Activated CD4-positive, alpha-beta memory T cell treated with anti-CD3 and anti-CD28 coated beads for 36 hours (primary cell): ENCODE data around the gene ASTN2. TPM values are rescaled to one million over a fixed set of nuclear protein-coding genes. Genes with fewer than 3 reads are reported as not detected.

Experiments used
- CTCF ChIA-PET: fragments of 350-600 bp; sonication (Branson Sonifier 250); formaldehyde crosslinking; loops from one replicate; lab custom pipeline; 2021; ENCODE audit warnings: antibody characterized with exemption, inconsistent platforms; lab: Charles Lee
- POLR2A ChIA-PET: fragments of 350-600 bp; sonication (Branson Sonifier 250); formaldehyde crosslinking; loops from one replicate; lab custom pipeline; 2021; ENCODE audit warnings: antibody characterized with exemption; lab: Charles Lee
- DNase-seq: peaks from one replicate; pipeline ENCODE4 v3.0.0-alpha.2; 2020
- H3K27ac Mint-ChIP-seq: one replicate; pipeline ENCODE4 v1.8.0; 2021; ENCODE audit warnings: mixed read lengths
- H3K27me3 Mint-ChIP-seq: one replicate; pipeline ENCODE4 v1.8.0; 2021; ENCODE audit warnings: mixed read lengths
- H3K36me3 Mint-ChIP-seq: one replicate; pipeline ENCODE4 v1.8.0; 2021; ENCODE audit warnings: mixed read lengths
- H3K4me1 Mint-ChIP-seq: one replicate; pipeline ENCODE4 v1.8.0; 2021; ENCODE audit warnings: low read depth, mixed read lengths
- H3K4me3 Mint-ChIP-seq: one replicate; pipeline ENCODE4 v1.8.0; 2021; ENCODE audit warnings: mild to moderate bottlenecking, mixed read lengths
- H3K9me3 Mint-ChIP-seq: one replicate; pipeline ENCODE4 v1.8.0; 2021; ENCODE audit warnings: mixed read lengths
- intact Hi-C: fragments of 100-400 bp; cut with micrococcal nuclease; formaldehyde crosslinking; loops from one replicate; pipeline ENCODE4 v1.15.1; 2023
- total RNA-seq, 2 experiments: library from RNA; stranded (reverse); gene quantifications; one replicate each; pipeline ENCODE4 v1.2.3, GENCODE V29; 2021

Gene ASTN2
- total RNA-seq, 2 experiments from 2014 or later: 3.3 to 3.4 TPM

GRCh38 chr9:117435630-117436261, 20.9 kb upstream of the ASTN2 start:
- Mint-ChIP-seq H3K36me3 (no peaks in the 10 kb centered on the region), H3K4me3 (no peak overlapping the region), H3K4me1 (no peaks in the 10 kb centered on the region), H3K27me3 (no peaks in the 10 kb centered on the region), H3K27ac (no peak overlapping the region), H3K9me3 (no peaks in the 10 kb centered on the region)
- POLR2A ChIA-PET: no interaction called here
- intact Hi-C loops: no loop called here
- DNase-seq: no peak
- CTCF ChIA-PET: no interaction called here

- no peaks in the 10 kb centered on the region for H3K4me1 Mint-ChIP-seq
- intact Hi-C loops: no loop called here
Observed at GRCh38 chr9:117434566-117434965, 19.7 kb upstream of the ASTN2 start.

GRCh38 chr9:117430813-117431212, 16.0 kb upstream of the ASTN2 start:
- Mint-ChIP-seq H3K36me3 (no peaks in the 10 kb centered on the region), H3K27ac (no peak overlapping the region), H3K9me3 (no peaks in the 10 kb centered on the region), H3K4me3 (no peak overlapping the region), H3K27me3 (no peaks in the 10 kb centered on the region), H3K4me1 (no peaks in the 10 kb centered on the region)
- CTCF ChIA-PET: no interaction called here
- POLR2A ChIA-PET: no interaction called here
- intact Hi-C loops: no loop called here
- no peak for DNase-seq

More at GRCh38 chr9:117434566-117434965, 19.7 kb upstream of the ASTN2 start:
- no peaks in the 10 kb centered on the region for H3K27me3 Mint-ChIP-seq
- H3K9me3 Mint-ChIP-seq: no peaks in the 10 kb centered on the region
- ChIA-PET CTCF (no interaction called here), POLR2A (no interaction called here)
- no peak for DNase-seq
- H3K4me3 Mint-ChIP-seq: no peak overlapping the region
- no peak overlapping the region for H3K27ac Mint-ChIP-seq
- no peaks in the 10 kb centered on the region for H3K36me3 Mint-ChIP-seq

- Mint-ChIP-seq H3K36me3 (no peaks in the 10 kb centered on the region), H3K4me3 (no peak overlapping the region), H3K4me1 (no peaks in the 10 kb centered on the region), H3K27ac (no peak overlapping the region), H3K9me3 (no peaks in the 10 kb centered on the region), H3K27me3 (no peaks in the 10 kb centered on the region)
- DNase-seq: no peak
- intact Hi-C loops: no loop called here
- CTCF ChIA-PET: interaction anchor here (0.6 kb wide), 1 partner anchor 463 kb away, joined by 3 read pairs; no protein-coding TSS in a partner anchor
- POLR2A ChIA-PET: no interaction called here
Observed at GRCh38 chr9:117427357-117427913, 12.6 kb upstream of the ASTN2 start.

GRCh38 chr9:117425566-117425965, 10.7 kb upstream of the ASTN2 start:
- intact Hi-C loops: no loop called here
- Mint-ChIP-seq H3K27ac (no peak overlapping the region), H3K4me3 (no peak overlapping the region), H3K4me1 (no peaks in the 10 kb centered on the region), H3K27me3 (no peaks in the 10 kb centered on the region), H3K36me3 (no peaks in the 10 kb centered on the region), H3K9me3 (no peaks in the 10 kb centered on the region)
- no peak for DNase-seq
- CTCF ChIA-PET: no interaction called here
- POLR2A ChIA-PET: no interaction called here

GRCh38 chr9:117424291-117424690, 9.4 kb upstream of the ASTN2 start:
- CTCF ChIA-PET: no interaction called here
- POLR2A ChIA-PET: no interaction called here
- Mint-ChIP-seq H3K9me3 (no peaks in the 10 kb centered on the region), H3K27ac (no peak overlapping the region), H3K27me3 (no peaks in the 10 kb centered on the region), H3K4me3 (no peak overlapping the region), H3K36me3 (no peaks in the 10 kb centered on the region), H3K4me1 (no peaks in the 10 kb centered on the region)
- no peak for DNase-seq
- intact Hi-C loops: no loop called here

GRCh38 chr9:117418111-117418510, 3.3 kb upstream of the ASTN2 start:
- Mint-ChIP-seq H3K4me3 (no peak overlapping the region), H3K4me1 (no peaks in the 10 kb centered on the region), H3K9me3 (no peaks in the 10 kb centered on the region), H3K27me3 (peaks cover 8% of the 10 kb centered on the region), H3K36me3 (no peaks in the 10 kb centered on the region), H3K27ac (no peak overlapping the region)
- POLR2A ChIA-PET: no interaction called here
- no peak for DNase-seq
- CTCF ChIA-PET: no interaction called here
- intact Hi-C loops: no loop called here

GRCh38 chr9:117416856-117417255, 2.0 kb upstream of the ASTN2 start:
- peaks cover 19% of the 10 kb centered on the region for H3K27me3 Mint-ChIP-seq
- H3K36me3 Mint-ChIP-seq: no peaks in the 10 kb centered on the region
- POLR2A ChIA-PET: no interaction called here
- H3K9me3 Mint-ChIP-seq: no peaks in the 10 kb centered on the region
- no peak for DNase-seq
- CTCF ChIA-PET: no interaction called here
- no peak overlapping the region for H3K4me3 Mint-ChIP-seq
- intact Hi-C loops: no loop called here
- no peak overlapping the region for H3K27ac Mint-ChIP-seq
- H3K4me1 Mint-ChIP-seq: no peaks in the 10 kb centered on the region

GRCh38 chr9:117415358-117415914, 579 bp upstream of the ASTN2 start:
- DNase-seq: no peak
- Mint-ChIP-seq H3K36me3 (no peaks in the 10 kb centered on the region), H3K9me3 (no peaks in the 10 kb centered on the region), H3K4me1 (no peaks in the 10 kb centered on the region), H3K27me3 (peaks cover 25% of the 10 kb centered on the region), H3K27ac (no peak overlapping the region), H3K4me3 (no peak overlapping the region)
- ChIA-PET POLR2A (no interaction called here), CTCF (no interaction called here)
- intact Hi-C loops: no loop called here

GRCh38 chr9:117414220-117414905, 494 bp downstream of the ASTN2 start:
- Mint-ChIP-seq H3K27ac (no peak overlapping the region), H3K36me3 (no peaks in the 10 kb centered on the region), H3K4me3 (no peak overlapping the region), H3K27me3 (peaks cover 25% of the 10 kb centered on the region), H3K4me1 (no peaks in the 10 kb centered on the region), H3K9me3 (no peaks in the 10 kb centered on the region)
- intact Hi-C loops: no loop called here
- ChIA-PET POLR2A (no interaction called here), CTCF (no interaction called here)
- no peak for DNase-seq

- peaks cover 27% of the 10 kb centered on the region for H3K27me3 Mint-ChIP-seq
- ChIA-PET POLR2A (no interaction called here), CTCF (no interaction called here)
- H3K9me3 Mint-ChIP-seq: no peaks in the 10 kb centered on the region
- H3K36me3 Mint-ChIP-seq: no peaks in the 10 kb centered on the region
- H3K27ac Mint-ChIP-seq: no peak overlapping the region
- H3K4me3 Mint-ChIP-seq: no peak overlapping the region
- H3K4me1 Mint-ChIP-seq: no peaks in the 10 kb centered on the region
- intact Hi-C loops: no loop called here
- no peak for DNase-seq
Observed at GRCh38 chr9:117413346-117414219, 1.3 kb downstream of the ASTN2 start.

GRCh38 chr9:117412841-117413240, 2.0 kb downstream of the ASTN2 start:
- H3K27ac Mint-ChIP-seq: no peak overlapping the region

More at GRCh38 chr9:117412841-117413240, 2.0 kb downstream of the ASTN2 start:
- peaks cover 2% of the 10 kb centered on the region for H3K9me3 Mint-ChIP-seq
- no peaks in the 10 kb centered on the region for H3K4me1 Mint-ChIP-seq
- intact Hi-C loops: no loop called here
- H3K4me3 Mint-ChIP-seq: no peak overlapping the region
- H3K36me3 Mint-ChIP-seq: no peaks in the 10 kb centered on the region
- peaks cover 30% of the 10 kb centered on the region for H3K27me3 Mint-ChIP-seq
- POLR2A ChIA-PET: no interaction called here
- CTCF ChIA-PET: no interaction called here
- no peak for DNase-seq
